COLO668 (cell line): Measurements from ENCODE around the gene SPEG.

Experiments used
- DNase-seq: peaks from one replicate; lab custom pipeline; 2025; ENCODE audit not compliant: unreplicated experiment; lab: John Stamatoyannopoulos, UW

Gene SPEG

DNA sequence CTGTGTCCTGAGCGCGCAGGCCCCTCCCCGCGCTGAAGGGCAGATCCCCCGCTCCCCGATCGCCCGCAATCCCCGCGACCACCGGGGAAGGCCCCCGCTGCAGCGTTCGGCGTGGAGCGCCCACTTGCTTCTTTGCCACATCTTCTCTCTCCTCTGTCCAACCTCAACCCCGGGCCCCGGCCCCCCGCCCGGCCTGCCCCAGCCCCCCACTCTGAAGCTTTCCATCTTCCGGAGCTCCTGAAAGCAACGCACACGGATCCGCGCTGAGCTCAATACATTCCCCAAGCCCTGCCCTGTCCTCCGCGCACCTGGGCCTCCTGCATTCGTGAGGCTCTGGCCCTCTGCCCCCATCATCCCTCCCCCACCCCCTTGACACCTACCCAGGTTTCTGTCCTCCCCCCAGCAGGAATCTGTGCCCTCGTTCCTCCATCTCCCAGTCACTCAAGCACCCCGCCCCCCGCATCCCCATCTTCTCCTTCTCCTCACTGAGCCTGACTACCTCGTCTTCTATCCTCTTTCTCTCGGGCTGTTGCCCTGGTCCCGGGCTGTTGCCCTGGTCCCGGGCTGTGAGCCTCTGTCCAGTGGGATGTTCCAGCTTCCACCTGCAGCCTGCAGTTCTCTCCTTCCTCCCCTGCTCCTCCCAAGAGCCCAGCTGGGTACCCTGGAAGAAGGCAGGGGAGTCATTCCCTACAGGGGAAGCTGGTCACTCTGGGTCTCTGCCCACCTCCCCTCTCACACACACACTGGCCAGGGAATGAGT is 7.8 kb downstream of the SPEG start:
- peak; percentile 9 for DNase-seq

DNA sequence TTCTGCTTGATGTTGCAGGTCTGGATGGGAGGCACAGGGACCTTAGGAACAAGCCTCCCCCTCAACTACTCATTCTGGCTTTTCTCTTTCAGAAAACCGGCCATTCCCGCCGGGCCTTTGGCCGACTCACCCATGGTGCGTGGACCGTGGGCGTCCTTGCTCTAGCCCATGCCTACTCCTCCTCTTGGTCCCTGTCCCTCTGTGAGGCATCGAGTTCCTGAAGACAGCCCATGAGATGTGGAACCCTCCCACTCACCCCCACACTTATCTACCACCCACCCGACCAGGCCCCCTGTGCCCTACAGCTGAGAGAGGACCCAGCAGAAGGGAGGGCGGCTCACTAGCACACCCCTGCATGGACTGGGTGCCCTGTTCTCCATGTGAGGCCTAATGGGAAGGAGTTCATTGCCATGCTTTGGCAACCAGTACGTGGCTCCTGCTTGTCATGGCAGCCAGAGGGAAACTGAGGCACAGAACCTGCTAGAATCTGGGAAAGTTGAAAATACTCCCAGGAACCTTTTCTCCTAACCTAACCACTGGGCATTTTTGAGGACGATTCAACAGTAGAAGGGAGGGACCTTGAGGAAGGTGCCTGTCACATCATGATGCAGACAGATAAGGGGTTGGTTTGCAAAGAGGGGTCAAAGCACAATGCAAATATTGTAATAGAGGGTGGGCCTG is 8.5 kb downstream of the SPEG start:
- DNase-seq, result no peak

DNA sequence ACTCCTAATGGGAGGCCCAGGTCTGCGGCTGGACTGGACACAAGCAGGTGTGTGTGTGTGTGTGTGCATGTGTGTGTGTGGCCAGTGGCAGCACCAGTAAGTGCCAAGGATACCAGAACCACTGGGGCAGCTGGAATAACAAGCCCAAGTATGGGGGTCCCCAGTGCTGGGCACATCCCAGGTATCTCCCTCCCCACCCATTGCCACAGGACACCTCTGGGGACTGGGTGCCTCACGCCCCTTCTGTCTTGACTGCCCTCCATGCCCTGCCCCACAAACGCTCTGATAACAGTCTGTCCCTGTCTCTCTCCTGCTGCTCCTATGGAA is 9.0 kb downstream of the SPEG start:
- DNase-seq, result no peak

DNA sequence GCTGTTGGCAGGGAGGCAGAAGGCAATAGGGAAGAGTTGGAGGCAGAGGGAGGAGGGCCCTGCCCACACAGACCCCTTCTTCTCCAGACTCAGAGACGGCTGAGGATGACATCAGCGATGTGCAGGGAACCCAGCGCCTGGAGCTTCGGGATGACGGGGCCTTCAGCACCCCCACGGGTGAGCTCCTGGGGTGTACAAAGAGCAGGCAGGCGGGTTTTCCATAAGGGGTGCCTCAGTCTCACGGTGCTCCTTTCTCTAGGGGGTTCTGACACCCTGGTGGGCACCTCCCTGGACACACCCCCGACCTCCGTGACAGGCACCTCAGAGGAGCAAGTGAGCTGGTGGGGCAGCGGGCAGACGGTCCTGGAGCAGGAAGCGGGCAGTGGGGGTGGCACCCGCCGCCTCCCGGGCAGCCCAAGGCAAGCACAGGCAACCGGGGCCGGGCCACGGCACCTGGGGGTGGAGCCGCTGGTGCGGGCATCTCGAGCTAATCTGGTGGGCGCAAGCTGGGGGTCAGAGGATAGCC is 10.0 kb downstream of the SPEG start:
- no peak for DNase-seq

DNA sequence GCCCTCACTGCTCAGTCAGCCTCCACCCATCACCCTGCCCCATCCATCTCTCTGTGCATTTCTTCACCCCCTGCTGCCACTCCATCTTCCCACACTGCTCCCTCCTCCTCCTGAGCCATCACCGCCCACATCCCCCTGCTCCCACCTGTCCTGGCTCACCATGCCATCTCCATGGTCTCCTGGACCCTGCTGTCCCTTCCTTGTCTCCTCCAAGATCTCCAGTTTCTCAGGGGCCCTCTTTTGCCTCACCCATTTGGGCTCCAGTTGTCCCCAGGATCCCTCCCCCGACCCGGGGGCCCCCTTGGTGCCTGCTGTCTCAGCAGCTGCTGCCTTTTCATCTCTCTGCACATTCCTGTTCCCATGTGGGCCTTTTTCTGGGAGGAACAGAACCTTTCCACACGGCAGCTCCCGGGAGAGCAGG is 10.6 kb downstream of the SPEG start:
- no peak for DNase-seq

DNA sequence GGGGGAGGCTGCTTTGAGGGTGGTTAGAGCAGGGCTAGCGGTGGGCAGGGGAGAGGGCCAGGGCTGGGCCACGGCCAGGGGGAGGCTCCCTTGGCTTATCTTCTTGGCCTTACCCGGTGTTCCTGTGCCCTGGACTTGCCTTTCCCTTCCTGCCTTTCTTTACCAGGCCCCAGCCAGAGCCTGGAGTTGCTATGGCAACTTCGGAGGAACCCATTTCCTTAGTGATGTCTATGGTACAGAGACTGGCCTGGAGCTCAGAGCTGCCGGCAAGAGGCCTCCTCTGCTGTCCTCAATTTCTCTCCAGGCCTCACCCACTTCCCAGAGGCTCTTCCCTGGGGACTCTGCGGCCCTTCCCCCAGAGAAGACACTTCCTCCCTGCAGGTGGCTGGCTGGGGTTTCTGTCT is 11.5 kb downstream of the SPEG start:
- DNase-seq, result peak; percentile 37

DNA sequence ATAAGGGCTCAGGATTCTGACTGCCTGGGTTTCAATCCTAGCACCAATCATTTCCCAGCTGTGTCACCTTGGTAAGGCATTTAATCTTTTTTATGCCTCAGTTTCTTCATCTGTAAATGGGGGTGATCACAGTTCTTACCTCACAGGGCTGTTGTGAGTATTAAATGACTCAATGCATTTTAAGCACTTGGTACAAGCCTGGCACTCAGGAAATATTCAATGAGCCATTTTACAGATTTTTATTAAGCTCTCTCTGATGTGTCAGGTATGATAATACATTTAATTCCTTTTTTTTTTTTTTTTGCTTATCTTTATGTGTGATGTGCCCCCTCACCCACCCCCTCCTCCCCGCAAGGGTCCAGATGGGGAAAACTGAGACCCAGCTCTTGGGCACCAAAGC is 12.0 kb downstream of the SPEG start:
- DNase-seq, result no peak

DNA sequence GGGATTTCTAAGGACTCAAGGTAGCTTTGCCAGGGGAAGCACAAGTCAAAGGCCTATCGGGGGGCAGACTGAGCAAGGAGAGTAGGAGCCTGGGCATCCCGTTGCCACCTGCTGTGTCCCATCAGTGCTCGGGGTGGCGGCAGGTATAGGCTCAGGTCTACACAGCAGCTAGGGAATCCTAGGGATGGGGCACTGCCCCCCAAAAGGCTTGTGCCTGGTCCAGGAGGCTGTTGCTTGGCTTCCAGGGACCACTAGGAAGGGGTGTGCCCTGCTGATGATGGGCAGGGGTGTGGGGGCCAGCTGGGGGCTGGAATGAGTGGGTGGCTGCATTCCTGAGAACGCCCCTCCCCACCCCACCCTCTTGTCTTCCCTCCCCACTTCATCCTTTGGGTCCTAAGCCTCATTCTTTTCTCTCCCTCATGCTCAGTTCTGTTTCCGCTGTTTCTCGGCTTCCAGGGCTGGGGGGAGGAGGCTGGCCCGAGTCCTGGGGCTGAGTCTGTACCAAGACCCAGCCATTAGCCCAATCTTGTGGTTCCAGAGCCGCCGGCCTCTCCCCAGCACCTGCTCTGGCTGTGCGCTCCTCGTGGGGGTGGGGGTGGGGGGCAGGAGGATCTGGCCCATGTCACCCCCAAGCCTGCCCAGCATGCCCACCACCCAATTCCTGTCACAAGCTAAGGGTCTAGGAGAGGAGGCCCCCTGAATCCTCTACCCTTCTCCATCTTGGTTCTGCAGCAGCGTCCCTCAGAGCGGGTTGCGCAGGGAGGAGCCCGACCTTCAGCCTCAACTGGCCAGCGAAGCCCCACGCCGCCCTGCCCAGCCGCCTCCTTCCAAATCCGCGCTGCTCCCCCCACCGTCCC is 12.8 kb downstream of the SPEG start:
- no peak for DNase-seq

DNA sequence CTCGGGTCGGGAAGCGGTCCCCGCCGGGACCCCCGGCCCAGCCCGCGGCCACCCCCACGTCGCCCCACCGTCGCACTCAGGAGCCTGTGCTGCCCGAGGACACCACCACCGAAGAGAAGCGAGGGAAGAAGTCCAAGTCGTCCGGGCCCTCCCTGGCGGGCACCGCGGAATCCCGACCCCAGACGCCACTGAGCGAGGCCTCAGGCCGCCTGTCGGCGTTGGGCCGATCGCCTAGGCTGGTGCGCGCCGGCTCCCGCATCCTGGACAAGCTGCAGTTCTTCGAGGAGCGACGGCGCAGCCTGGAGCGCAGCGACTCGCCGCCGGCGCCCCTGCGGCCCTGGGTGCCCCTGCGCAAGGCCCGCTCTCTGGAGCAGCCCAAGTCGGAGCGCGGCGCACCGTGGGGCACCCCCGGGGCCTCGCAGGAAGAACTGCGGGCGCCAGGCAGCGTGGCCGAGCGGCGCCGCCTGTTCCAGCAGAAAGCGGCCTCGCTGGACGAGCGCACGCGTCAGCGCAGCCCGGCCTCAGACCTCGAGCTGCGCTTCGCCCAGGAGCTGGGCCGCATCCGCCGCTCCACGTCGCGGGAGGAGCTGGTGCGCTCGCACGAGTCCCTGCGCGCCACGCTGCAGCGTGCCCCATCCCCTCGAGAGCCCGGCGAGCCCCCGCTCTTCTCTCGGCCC is 13.6 kb downstream of the SPEG start:
- peak; percentile 27 for DNase-seq

DNA sequence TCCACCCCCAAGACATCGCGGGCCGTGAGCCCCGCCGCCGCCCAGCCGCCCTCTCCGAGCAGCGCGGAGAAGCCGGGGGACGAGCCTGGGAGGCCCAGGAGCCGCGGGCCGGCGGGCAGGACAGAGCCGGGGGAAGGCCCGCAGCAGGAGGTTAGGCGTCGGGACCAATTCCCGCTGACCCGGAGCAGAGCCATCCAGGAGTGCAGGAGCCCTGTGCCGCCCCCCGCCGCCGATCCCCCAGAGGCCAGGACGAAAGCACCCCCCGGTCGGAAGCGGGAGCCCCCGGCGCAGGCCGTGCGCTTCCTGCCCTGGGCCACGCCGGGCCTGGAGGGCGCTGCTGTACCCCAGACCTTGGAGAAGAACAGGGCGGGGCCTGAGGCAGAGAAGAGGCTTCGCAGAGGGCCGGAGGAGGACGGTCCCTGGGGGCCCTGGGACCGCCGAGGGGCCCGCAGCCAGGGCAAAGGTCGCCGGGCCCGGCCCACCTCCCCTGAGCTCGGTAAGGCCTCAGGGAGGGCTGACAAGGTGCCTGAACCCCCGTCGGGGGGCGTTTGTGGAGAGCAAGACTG is 14.2 kb downstream of the SPEG start:
- DNase-seq, result no peak

DNA sequence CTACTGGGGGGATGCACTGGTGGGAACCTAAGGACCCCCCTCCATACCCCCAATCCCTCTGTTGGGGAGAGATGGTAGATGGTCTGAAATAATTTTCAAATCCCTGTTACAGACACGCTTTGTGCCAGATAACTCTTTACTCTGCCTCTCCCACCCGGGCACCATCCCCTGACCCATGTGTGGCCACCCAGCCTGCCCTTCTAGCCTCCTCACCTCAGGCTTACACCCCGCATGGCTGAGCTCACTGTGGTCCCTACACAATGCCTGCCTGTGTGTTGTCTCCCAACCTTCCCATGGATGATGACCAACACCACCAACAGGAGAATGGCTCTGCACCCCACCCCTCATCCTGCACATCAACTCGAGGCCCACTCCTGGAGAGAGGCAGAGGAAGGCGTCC is 15.0 kb downstream of the SPEG start:
- DNase-seq, result no peak

DNA sequence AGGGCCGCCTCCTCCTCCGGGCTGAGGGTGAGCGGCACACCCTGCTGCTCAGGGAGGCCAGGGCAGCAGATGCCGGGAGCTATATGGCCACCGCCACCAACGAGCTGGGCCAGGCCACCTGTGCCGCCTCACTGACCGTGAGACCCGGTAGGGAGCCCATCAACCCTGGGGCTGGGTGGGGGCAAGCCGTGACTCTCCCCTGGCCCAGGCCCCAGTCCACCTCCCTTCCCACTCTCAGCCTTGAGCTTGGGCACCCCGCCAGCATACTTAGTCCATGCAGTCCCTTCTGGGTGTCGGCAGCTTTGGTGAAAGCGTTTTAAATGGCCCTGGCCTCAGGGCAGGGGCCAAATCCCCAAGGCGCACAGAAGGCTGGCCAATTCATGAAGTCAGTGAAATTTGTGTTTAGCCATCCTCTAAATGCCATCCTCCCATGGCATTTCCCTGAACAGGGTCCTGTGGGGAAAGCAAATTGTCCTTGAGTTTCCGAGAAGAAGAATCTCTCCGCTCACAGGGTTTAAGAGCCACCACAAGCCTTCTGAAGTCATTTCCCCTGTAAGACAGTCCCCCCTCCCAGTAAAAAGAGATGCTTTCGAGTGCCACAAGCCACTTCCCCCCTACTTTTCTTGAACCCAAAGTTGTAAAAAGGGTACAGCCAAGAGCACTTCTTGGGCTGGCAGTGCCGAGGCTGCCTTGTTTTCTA is 17.2 kb downstream of the SPEG start:
- DNase-seq, result no peak

DNA sequence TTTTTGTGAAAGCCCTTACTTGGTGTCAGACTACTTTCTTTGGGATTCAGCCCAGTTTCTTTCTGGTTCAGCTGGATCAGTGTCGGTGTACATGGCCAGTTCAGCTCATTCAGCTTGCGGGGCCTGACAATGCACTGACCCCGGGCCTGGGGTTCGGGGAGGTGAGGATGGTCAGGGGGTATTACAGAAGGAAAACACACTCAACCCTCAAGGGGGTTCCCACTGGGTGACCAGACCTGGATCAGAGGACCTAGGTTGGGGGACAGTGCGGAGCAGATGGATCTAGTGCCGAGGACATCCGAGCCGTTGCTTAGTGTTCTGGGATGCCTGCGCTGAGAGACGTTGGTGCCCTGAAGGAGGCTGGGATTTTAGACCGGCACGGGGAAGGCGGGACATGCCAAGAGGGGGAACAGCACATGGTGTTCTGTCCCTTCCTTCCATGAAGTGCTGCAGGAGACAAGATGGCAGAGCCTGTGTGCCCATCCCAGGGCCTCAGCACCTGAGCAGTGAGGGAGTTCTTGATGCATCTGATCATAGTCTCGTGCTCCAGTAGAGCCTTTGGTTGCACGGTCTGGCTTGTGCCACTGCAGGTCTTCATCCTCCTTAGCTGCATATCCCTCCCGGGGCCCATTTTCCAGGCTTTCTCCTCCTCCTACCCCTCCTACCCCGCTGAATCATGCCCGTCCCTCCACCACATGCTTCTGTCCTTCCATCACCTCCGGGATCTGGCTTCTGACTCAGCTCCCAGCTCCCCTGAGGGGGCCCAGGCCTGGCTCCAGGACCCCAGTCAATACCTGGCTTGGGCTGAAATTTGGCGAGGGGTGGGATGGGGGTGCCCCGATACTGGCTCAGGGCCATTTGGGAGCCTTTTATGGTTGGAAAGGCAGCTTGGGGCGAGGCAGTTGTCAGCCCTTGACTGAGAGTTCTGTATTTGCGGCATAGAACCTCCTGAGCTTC is 18.0 kb downstream of the SPEG start:
- DNase-seq, result no peak

DNA sequence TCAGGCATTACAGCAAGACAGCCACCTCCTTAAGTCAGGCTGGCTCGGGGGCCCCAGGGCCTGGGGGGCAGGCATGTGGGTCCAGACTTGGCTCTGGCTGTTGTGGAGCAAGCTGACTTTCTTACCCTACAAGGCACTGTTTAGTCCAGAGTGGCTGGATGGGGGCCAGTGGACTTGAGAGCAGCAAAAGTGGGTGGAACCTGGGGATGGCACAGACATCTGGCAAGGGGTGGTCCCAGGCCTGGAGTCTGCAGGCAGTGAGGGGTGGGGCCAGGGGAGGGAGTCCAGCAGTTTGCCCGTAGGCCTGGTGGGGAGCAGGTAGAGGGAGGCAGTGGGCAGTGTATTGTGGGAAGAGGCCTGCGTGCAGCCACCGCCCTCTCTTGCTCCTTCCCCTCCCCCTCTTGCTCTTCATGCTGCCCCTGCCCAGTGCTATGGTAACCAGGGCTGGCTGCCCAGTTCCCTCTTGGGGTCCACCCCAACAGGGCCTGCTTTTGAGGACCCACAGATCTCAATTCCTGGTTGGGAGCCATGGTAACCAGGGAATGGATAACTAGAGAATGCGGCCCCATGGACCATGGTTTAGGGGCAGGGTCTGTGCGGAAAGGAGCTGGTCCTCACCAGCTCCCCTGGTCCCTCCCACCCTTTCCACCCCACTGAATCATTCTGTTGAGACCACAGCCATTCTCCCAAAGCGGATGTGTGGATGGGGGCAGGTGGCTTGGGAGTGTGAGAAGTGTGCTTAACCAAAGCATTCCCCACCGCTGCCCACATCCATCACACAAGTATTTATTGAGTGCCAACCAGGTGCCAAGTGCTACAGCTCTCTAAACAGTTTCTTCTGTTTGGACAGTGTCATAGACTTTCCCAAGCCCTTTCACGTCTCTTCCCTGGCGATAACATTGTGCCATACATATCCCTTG is 19.3 kb downstream of the SPEG start:
- peak; percentile 46 for DNase-seq

DNA sequence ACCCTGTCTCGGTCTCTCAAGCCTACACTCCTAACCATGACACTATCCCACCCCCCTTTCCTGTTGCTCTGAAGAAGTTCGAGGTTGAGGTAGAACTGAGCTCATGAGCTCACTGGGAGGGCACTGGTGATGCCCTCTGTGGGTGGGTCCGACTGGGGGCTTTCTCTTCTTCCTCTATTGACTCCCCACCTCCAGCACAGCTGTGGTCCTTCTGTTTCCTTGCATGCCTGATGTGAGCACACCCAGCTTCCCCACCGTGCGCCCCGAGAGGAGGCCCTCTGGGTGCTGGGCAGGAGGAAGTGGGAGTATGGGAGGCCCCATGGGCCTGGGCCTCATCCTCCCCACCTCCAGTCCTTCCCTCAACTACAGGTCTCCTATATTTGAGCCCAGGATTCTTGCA is 20.9 kb downstream of the SPEG start:
- no peak for DNase-seq

DNA sequence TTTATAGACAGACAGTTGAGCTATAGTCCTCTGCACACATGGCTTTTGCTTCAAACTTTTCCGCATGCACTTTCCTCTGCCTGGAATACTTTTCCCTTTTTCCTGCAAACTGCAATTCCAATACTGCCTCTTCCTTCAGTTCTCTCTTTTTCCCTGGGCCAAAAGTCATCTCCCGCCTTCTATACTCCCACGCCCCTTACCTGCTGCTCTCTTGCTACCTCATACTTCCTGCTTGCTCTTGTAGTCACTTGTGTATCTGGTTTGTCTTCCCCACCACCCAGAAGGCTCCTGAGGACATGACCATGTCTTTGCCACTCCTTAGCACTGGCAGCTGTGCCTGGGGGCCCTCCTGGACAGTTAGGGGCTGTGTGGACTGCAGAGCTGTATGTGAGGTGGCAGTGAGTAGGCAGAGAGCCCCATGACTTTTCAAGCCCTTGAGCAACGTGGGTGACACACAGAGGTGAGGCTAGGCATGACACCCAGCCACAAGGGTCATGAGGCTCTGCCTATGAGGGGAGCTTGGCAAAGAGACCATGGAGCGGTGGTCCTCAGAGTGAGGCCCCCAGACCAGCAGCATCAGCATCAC is 23.2 kb downstream of the SPEG start:
- DNase-seq, result no peak

DNA sequence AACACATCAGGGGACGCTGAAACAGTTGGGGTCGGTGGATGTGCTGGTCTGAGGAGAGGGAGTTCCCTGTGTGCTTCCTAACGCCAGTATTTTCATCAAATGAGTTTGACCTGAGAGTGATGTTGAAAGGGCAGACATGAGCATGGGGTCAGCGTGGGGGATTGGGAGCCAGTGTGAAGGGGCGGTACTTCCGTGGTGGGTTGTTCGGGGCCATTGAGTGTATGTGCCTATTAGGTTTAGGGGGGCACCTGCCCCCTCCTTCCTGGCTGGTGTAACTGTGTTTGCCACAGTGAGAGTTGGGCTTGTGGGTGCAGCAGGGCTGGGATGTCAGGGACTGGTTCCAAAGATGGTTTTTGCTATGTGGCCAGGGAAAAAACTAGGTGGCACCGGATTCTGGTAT is 24.4 kb downstream of the SPEG start:
- DNase-seq, result no peak
